Mesothelial cell of epicardium (in vitro differentiated cells): ENCODE results near the gene CDKL4. TPM values are rescaled to one million over a fixed set of nuclear protein-coding genes. Genes with fewer than 3 reads are reported as not detected.
A peak's percentile ranks its signal among the peaks of the same experiment; 100 is the strongest.
"Not testable (repeated sequence)": the region's sequence is repeated elsewhere in the genome, so short reads cannot be mapped to it uniquely, and the experiment has no call there.

ENCODE experiments used
- DNase-seq, 2 experiments: peaks; one replicate each; pipeline ENCODE4 v3.0.0; 2021; ENCODE audit warnings: low spot score in 2 of 2; ENCODE audit not compliant: unreplicated experiment in 2 of 2
- H3K27ac Mint-ChIP-seq: 2 replicates; pipeline ENCODE4 v1.8.0; 2021; ENCODE audit warnings: mixed read lengths
- H3K27me3 Mint-ChIP-seq: 2 replicates; pipeline ENCODE4 v1.8.0; 2021; ENCODE audit warnings: low read depth, mixed read lengths
- H3K36me3 Mint-ChIP-seq: 2 replicates; pipeline ENCODE4 v1.8.0; 2021; ENCODE audit warnings: mixed read lengths
- H3K4me1 Mint-ChIP-seq: 2 replicates; pipeline ENCODE4 v1.8.0; 2021; ENCODE audit warnings: mixed read lengths
- H3K4me3 Mint-ChIP-seq: 2 replicates; pipeline ENCODE4 v1.8.0; 2021; ENCODE audit warnings: mild to moderate bottlenecking, moderate library complexity, mixed read lengths
- H3K9me3 Mint-ChIP-seq: 2 replicates; pipeline ENCODE4 v1.8.0; 2021; ENCODE audit warnings: mixed read lengths
- total RNA-seq: library from RNA; stranded (reverse); gene quantifications from 3 replicates; pipeline ENCODE4 v1.2.1, GENCODE V29; 2021
- TF ChIP-seq, protein P1 (sequence below): fragments of 200-600 bp; sonication (generic); IDR thresholded peaks from one replicate; pipeline ENCODE4 v1.5.0; 2021; ENCODE audit warnings: antibody characterized with exemption; ENCODE audit not compliant: unreplicated experiment

CDKL4 gene
- total RNA-seq, 1 donor from 2014 or later = 1.5 TPM

DNA sequence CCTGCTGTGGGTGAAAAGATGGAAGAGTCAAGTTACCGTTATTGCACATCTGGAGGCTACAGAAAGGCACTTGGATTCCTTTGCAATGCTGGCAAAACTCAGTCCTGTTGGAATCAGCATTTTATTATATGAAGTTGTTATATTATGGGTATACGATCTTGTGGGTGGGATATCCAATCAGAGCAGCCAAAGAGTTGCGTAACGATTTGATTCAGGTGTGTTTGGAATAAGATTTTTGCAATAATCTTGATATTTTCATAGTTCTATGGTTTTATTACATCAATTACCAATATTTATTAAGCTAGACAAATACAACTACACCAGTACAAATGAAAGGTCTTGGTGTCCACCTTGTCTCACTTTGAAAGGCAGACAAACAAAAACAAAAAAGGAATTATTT, 65.0 kb downstream of the CDKL4 start:
- TF ChIP-seq, protein P1, sequence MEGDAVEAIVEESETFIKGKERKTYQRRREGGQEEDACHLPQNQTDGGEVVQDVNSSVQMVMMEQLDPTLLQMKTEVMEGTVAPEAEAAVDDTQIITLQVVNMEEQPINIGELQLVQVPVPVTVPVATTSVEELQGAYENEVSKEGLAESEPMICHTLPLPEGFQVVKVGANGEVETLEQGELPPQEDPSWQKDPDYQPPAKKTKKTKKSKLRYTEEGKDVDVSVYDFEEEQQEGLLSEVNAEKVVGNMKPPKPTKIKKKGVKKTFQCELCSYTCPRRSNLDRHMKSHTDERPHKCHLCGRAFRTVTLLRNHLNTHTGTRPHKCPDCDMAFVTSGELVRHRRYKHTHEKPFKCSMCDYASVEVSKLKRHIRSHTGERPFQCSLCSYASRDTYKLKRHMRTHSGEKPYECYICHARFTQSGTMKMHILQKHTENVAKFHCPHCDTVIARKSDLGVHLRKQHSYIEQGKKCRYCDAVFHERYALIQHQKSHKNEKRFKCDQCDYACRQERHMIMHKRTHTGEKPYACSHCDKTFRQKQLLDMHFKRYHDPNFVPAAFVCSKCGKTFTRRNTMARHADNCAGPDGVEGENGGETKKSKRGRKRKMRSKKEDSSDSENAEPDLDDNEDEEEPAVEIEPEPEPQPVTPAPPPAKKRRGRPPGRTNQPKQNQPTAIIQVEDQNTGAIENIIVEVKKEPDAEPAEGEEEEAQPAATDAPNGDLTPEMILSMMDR = no peak
- Mint-ChIP-seq H3K9me3 (peaks cover 5% of the 10 kb centered on the region), H3K27me3 (no peaks in the 10 kb centered on the region), H3K36me3 (no peaks in the 10 kb centered on the region), H3K4me3 (no peak overlapping the region), H3K27ac (no peak overlapping the region), H3K4me1 (peaks cover 12% of the 10 kb centered on the region)
- DNase-seq = no peak

DNA sequence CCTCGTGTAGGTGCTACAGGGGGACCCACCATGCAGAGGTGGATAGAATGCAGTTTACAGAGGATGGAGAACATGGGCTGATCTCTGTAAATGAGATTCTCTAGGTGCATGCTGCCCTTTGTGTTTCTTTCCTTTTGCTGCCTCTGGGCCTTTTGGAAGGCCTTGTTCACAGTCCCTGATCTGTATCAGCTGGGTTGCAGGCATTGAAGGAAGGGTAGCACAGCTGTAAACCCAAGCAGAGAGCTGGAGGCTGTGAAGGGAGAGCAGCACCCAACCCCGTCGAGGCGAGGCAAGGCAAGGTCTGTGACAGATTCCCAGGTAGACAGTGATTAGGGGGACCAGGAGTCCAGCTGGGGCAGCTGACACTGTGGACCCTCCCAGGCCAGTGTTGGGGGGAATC, 66.8 kb downstream of the CDKL4 start:
- Mint-ChIP-seq H3K36me3 (no peaks in the 10 kb centered on the region), H3K9me3 (peaks cover 5% of the 10 kb centered on the region), H3K27me3 (no peaks in the 10 kb centered on the region), H3K4me1 (peaks cover 12% of the 10 kb centered on the region), H3K27ac (no peak overlapping the region), H3K4me3 (no peak overlapping the region)
- TF ChIP-seq, protein P1 = no peak
- no peak for DNase-seq

DNA sequence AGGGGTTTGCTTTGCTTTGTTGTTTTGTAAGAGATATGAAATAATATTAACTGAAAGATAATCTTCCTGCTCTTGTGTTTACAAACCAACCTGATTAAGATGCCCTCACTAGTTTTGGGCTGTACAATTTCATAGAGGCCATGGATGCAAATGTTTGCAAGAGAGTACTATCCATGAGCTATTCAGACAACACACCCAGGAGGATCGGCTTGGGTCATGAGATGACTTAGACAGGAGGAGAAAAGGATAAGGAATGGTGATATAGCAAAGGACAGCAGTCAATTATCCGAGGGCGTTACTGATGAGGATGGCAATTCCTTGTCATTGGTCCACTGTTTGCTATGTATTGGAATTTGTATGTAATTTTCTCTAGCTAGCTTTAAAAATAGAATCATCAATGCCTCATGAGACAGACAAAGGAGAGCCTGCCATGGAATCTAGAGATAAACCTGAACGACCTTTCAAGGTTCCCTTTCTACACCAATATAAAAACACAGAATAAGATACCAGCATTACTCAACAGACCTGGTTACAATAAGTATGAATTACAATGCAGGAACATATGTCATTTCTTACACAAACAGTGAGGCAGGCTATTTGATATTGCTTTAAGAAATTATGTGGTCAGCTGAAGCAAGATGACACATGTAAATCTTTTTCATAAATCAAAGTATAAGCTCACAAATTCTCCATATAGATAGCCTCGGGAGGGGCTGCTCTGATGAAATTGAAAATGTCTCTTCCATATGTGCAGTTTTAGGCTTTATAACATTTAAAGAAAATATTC, 68.6 kb downstream of the CDKL4 start:
- DNase-seq = no peak
- no peak overlapping the region for H3K27ac Mint-ChIP-seq
- H3K4me1 Mint-ChIP-seq = peaks cover 4% of the 10 kb centered on the region
- TF ChIP-seq, protein P1 = no peak
- H3K27me3 Mint-ChIP-seq = no peaks in the 10 kb centered on the region
- no peaks in the 10 kb centered on the region for H3K36me3 Mint-ChIP-seq
- no peak overlapping the region for H3K4me3 Mint-ChIP-seq
- H3K9me3 Mint-ChIP-seq = no peaks in the 10 kb centered on the region

DNA sequence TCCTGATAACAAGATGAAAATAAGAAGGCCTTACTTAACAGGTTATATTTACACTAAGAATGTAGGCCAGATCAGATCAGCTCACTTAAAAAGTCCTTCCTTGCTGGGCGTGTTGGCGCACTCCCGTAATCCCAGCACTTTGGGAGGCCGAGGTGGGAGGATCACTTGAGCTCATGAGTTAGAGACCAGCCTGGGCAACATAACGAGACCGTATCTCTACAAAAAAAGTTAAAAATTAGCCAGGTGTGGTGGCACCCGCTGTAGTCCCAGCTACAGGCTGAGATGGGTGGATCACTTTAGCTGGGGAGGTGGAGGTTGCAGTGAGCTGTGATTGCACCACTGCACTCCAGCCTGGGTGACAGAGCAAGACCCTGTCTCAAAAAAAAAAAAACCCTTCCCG, 69.7 kb downstream of the CDKL4 start:
- Mint-ChIP-seq H3K4me1 (peaks cover 3% of the 10 kb centered on the region), H3K9me3 (no peaks in the 10 kb centered on the region), H3K4me3 (no peak overlapping the region), H3K36me3 (no peaks in the 10 kb centered on the region), H3K27ac (no peak overlapping the region), H3K27me3 (no peaks in the 10 kb centered on the region)
- TF ChIP-seq, protein P1 = no peak
- DNase-seq = no peak

DNA sequence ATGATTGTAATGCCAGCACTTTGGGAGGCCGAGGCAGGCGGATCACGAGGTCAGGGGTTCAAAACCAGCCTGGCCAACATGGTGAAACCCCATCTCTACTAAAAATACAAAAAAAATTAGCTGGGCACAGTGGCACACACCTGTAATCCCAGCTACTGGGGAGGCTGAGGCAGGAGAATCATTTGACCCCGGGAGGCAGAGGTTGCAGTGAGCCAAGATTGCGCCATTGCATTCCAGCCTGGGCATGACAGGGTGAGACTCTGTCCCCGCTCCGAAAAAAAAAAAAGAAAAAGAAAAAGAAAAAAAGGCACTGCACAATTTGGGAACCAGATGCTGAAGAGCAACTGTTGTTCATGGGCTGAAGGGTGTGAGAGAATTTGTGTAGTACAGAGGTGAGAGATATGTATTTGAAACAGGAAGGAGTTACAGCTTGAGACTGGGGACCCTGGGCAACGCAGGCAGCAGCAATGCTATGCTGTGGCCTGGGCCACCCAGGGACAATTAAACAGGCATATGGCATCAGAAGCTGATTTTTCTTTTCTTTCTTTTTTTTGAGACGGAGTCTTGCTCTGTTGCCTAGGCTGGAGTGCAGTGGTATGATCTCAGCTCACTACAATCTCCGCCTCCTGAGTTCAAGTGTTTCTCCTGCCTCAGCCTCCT, 71.6 kb downstream of the CDKL4 start:
- H3K4me1 Mint-ChIP-seq, DNase-seq, H3K9me3 Mint-ChIP-seq, H3K27me3 Mint-ChIP-seq, H3K36me3 Mint-ChIP-seq, H3K4me3 Mint-ChIP-seq: not testable (repeated sequence)
- peak overlapping the region; percentile 16 for H3K27ac Mint-ChIP-seq

DNA sequence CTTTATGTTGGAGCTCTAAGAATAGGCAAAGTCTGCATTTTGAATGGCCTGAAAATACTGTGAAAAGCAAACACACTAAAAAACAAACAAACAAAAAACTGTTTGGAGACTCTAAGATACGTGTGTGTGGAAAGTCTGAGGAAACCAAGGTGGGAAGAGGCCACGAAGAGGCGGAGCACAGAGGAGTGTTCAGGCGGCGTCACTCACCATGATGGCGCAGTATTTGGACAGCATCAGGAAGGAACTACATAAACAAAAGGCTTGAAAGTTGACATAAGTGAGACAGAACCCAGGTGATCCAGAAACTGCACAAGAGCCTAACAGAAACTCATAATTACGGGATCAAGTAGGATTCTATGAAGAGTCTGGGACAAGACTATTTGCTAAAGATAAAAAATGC, 72.1 kb downstream of the CDKL4 start:
- H3K4me3 Mint-ChIP-seq = no peak overlapping the region
- H3K4me1 Mint-ChIP-seq = peaks cover 3% of the 10 kb centered on the region
- H3K27me3 Mint-ChIP-seq = no peaks in the 10 kb centered on the region
- no peak overlapping the region for H3K27ac Mint-ChIP-seq
- no peak for DNase-seq
- no peaks in the 10 kb centered on the region for H3K36me3 Mint-ChIP-seq
- H3K9me3 Mint-ChIP-seq = no peaks in the 10 kb centered on the region
- TF ChIP-seq, protein P1 = no peak
